Ishikawa (cell line): ENCODE results near the gene ITPA.

Source experiments
- CEBPB ChIP-seq: IDR thresholded peaks from 2 replicates; pipeline ENCODE4 v1.6.1; 2012
- CREB1 ChIP-seq: IDR thresholded peaks from 2 replicates; pipeline ENCODE4 v1.6.1; 2012; ENCODE audit warnings: low read depth
- EGR1 ChIP-seq: IDR thresholded peaks from 2 replicates; pipeline ENCODE4 v1.6.1; 2012
- EP300 ChIP-seq: IDR thresholded peaks from 2 replicates; pipeline ENCODE4 v1.6.1; 2012; ENCODE audit warnings: borderline replicate concordance
- FOXM1 ChIP-seq: IDR thresholded peaks from 2 replicates; pipeline ENCODE4 v1.6.1; 2012; ENCODE audit warnings: low read depth, borderline replicate concordance
- NFIC ChIP-seq: IDR thresholded peaks from 2 replicates; pipeline ENCODE4 v1.6.1; 2012
- RAD21 ChIP-seq: IDR thresholded peaks from 2 replicates; pipeline ENCODE4 v1.6.1; 2012; ENCODE audit warnings: low read depth
- TAF1 ChIP-seq: IDR thresholded peaks from 2 replicates; pipeline ENCODE4 v1.6.1; 2012; ENCODE audit warnings: low read depth, mild to moderate bottlenecking
- TCF12 ChIP-seq: IDR thresholded peaks from 2 replicates; pipeline ENCODE4 v1.6.1; 2012; ENCODE audit warnings: low read depth
- TEAD4 ChIP-seq: IDR thresholded peaks from 2 replicates; pipeline ENCODE4 v1.6.1; 2012
- YY1 ChIP-seq: IDR thresholded peaks from 2 replicates; pipeline ENCODE4 v1.6.1; 2012; ENCODE audit warnings: low read depth
- ZBTB7A ChIP-seq: IDR thresholded peaks from 2 replicates; pipeline ENCODE4 v1.6.1; 2012; ENCODE audit warnings: low read depth
- TF ChIP-seq, protein P1 (sequence below): IDR thresholded peaks from 2 replicates; pipeline ENCODE4 v1.6.1; 2012; ENCODE audit warnings: low read depth, mild to moderate bottlenecking
- TF ChIP-seq, protein P2 (sequence below): IDR thresholded peaks from 2 replicates; pipeline ENCODE4 v1.6.1; 2012
- TF ChIP-seq, protein P3 (sequence below): IDR thresholded peaks from 2 replicates; pipeline ENCODE4 v1.6.1; 2012

The ITPA gene

DNA sequence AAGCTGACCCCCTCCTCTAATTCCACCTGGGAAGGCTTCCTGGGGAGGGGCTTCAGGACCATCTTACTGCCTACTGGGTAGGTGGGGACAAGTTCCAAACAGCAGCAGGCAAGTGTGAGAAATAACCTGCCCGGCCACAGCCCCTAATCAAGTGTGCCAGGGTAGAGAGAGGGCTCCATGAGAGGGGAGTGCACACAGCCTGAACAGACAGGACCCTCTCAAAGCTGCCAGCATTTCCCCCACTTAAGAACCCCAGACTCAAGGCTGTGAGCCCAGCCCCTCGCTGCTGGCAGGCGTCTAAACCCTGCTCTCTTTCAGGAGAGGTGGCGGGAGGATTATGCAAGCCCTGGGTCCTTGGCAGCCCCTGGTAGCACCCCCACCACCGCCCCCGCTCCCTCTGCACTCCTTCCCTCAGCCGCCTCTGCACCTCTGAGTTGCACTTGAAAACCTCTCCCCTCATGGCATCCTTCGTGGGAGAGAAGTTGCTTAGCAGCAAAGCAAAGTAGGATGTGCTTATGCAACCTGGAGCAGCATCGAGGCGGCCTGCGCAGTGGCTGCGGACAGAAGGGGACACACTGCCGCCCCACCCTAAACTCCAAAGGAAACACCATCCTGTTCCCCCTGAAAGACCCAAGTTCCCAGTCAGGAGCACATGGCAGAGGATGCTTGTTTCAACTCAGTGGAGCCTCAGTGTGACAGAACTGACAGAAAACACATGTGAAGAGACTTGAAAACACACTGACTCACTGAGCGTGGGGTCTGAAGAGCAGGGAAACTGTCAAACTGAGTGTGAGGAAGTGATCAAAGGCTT is 15.3 kb upstream of the ITPA start:
- TF ChIP-seq, protein P1, sequence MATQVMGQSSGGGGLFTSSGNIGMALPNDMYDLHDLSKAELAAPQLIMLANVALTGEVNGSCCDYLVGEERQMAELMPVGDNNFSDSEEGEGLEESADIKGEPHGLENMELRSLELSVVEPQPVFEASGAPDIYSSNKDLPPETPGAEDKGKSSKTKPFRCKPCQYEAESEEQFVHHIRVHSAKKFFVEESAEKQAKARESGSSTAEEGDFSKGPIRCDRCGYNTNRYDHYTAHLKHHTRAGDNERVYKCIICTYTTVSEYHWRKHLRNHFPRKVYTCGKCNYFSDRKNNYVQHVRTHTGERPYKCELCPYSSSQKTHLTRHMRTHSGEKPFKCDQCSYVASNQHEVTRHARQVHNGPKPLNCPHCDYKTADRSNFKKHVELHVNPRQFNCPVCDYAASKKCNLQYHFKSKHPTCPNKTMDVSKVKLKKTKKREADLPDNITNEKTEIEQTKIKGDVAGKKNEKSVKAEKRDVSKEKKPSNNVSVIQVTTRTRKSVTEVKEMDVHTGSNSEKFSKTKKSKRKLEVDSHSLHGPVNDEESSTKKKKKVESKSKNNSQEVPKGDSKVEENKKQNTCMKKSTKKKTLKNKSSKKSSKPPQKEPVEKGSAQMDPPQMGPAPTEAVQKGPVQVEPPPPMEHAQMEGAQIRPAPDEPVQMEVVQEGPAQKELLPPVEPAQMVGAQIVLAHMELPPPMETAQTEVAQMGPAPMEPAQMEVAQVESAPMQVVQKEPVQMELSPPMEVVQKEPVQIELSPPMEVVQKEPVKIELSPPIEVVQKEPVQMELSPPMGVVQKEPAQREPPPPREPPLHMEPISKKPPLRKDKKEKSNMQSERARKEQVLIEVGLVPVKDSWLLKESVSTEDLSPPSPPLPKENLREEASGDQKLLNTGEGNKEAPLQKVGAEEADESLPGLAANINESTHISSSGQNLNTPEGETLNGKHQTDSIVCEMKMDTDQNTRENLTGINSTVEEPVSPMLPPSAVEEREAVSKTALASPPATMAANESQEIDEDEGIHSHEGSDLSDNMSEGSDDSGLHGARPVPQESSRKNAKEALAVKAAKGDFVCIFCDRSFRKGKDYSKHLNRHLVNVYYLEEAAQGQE, result no peak
- TF ChIP-seq TAF1 (no peak), TCF12 (no peak), EP300 (no peak), CREB1 (no peak), RAD21 (no peak), FOXM1 (no peak), EGR1 (no peak), NFIC (no peak), TEAD4 (no peak)

DNA sequence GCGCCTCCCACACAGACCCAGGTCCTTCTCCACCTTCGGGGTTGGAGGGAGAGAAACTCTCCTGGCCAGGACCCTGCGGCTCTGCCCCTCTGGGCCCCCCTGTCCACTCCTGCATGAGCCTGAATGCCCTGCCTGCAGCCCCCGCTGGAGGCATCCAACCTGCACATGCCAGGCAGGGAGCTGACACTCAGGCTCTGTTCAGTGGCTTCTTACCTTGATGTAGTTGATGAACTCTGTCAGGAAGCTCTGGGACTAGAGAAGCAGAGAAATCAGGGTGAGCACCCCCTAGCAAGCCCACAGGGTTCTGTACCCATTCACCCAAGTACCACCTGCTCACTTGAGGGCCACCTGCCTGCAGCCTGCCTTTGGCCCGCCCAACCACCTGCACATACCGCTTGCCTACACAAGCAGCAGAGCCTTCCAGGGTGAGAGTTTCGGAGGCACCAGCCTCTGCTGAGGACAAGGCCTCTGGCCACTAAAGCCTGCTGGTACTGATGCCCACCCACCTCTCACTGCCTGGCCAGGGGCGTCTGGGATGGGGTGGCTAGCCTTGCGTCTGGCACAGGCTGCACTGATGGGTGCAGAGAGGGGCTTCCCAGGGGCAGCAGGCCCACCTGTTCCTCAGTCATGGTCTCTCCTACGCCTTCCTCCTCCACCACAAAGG is 14.5 kb upstream of the ITPA start:
- no peak for TF ChIP-seq CREB1
- no peak for TF ChIP-seq TEAD4
- TF ChIP-seq RAD21, result no peak
- TF ChIP-seq, protein P2, sequence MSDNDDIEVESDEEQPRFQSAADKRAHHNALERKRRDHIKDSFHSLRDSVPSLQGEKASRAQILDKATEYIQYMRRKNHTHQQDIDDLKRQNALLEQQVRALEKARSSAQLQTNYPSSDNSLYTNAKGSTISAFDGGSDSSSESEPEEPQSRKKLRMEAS, result no peak
- no peak for TF ChIP-seq CEBPB
- no peak for TF ChIP-seq TCF12
- TF ChIP-seq NFIC, result no peak
- no peak for TF ChIP-seq FOXM1
- TF ChIP-seq YY1, result no peak
- TF ChIP-seq TAF1, result no peak
- TF ChIP-seq, protein P3, sequence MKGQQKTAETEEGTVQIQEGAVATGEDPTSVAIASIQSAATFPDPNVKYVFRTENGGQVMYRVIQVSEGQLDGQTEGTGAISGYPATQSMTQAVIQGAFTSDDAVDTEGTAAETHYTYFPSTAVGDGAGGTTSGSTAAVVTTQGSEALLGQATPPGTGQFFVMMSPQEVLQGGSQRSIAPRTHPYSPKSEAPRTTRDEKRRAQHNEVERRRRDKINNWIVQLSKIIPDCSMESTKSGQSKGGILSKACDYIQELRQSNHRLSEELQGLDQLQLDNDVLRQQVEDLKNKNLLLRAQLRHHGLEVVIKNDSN, result no peak
- no peak for TF ChIP-seq EGR1

DNA sequence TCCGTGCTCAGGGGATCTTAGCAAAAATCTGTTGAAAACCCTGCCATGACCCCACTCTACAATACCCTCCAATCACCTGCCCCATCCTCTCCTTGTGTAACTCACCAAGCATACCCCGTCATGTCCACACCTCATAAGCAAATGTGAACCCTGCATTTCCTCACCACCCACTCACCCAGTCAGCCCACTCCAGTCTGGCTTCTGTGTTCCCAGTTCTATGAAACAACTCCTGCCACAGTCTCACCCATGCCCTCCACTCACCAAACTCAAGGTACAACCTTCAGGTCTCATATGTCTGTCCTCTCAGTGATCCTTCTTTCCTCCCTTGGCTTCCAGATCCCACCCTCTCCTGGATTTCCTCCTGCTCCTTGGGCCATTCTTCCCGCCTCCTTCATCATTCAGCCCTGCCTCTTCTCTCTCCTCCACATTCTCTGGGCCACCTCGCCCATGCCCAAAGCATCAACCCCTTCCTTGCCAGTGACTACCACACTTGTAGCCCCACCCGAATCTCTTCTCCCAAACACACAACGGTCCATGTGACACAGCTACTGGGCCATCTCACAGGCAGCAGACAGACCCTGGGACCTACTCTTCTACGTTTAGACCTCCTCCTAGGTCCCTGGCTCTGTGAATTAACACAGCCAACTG is 13.6 kb upstream of the ITPA start:
- TF ChIP-seq YY1 (no peak), EP300 (no peak), CREB1 (no peak), FOXM1 (no peak), NFIC (no peak), TEAD4 (no peak), TCF12 (no peak), ZBTB7A (no peak), CEBPB (no peak), RAD21 (no peak)
- TF ChIP-seq, protein P1, result no peak
- TF ChIP-seq, protein P3, result no peak

DNA sequence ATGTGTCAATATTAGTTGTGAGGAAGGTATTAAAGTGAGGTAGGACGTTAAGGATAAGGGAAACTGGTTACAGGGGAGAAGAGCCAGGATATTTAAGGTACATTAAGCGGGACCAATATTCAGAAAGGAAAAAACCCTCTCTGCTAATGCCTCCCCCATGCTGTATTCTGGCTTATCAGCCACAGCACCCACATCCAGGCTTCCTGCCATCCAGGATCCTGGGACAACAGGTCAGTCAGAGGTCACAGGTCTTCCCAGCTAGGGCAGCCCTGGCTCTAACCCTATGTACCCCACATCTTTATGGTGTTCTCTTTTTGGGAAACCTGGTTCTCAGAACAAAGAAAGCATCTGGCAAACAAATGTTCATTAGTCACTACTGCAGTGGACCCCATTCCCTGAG is 10.1 kb upstream of the ITPA start:
- TF ChIP-seq CREB1, result no peak

DNA sequence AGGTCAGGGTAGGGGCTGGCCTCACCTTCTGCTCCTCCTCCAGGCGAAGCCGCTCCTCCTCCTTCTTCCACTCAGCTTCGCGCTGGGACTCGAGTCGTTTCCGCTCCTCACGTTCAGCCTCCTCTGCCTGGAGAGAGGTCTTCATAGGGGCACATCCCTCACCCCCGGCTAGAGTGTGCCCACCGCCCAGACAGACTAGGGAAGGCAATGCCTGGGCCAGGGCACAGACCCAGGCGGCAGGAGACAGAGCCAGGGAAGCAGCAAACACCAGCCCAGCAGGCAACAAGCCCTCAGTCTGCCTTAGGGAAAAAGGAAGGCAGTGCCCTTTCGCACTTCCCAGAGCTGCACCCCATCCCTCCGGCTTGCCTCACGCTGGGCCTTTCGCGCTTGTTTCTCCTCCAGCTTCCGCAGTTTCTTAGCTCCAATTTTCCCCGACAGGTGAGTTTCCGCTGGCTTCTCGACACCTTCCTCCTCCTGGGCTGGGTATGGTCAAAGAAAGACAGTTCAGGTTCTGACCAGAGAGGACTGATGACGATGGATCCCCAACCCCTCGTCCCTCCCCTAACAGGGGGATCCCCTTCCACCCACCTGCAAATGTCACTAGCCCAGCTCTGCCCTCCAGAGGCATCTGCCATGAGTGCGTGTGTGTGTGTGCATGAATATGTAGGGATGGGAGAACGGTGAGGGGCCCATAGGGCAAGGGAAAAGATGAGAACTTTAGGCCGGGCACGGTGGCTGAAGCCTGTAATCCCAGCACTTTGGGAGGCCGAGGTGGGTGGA is 9.1 kb upstream of the ITPA start:
- TF ChIP-seq TEAD4 (no peak), EP300 (no peak), YY1 (no peak), TAF1 (no peak), CEBPB (no peak), RAD21 (no peak), TCF12 (no peak), CREB1 (no peak), FOXM1 (no peak), ZBTB7A (no peak)
- TF ChIP-seq, protein P2, result no peak
- TF ChIP-seq, protein P3, result no peak
- TF ChIP-seq, protein P1, result no peak
